Bronchial epithelial cell (primary cell): ENCODE results near the gene AHDC1. TPM values are rescaled to one million over a fixed set of nuclear protein-coding genes. Genes with fewer than 3 reads are reported as not detected.
A peak's percentile ranks its signal among the peaks of the same experiment; 100 is the strongest.

Source experiments
- DNase-seq: peaks from one replicate; pipeline ENCODE4 v3.0.0-alpha.2; 2010; ENCODE audit warnings: low read depth
- FAIRE-seq: peaks from 2 replicates; lab custom pipeline; 2011; peaks lifted over from hg19 to GRCh38; lab: Jason Lieb, UNC
- H3K27me3 ChIP-seq: 2 replicates; pipeline ENCODE4 v1.5.1; 2011; ENCODE audit warnings: low read length; ENCODE audit not compliant: control insufficient read depth, insufficient read depth
- H3K36me3 ChIP-seq: 2 replicates; pipeline ENCODE4 v1.5.1; 2011; ENCODE audit warnings: low read length; ENCODE audit not compliant: control insufficient read depth, insufficient read depth
- H3K4me3 ChIP-seq: 2 replicates; pipeline ENCODE4 v1.5.1; 2011; ENCODE audit warnings: mild to moderate bottlenecking, low read depth, low read length, control low read depth
- total RNA-seq: library from RNA; depleted of rRNA; stranded (reverse); fragments of >200 nt; gene quantifications from 2 replicates; pipeline ENCODE4 v1.2.1, GENCODE V29; 2014
- TF ChIP-seq, protein P1 (sequence below): IDR thresholded peaks from 2 replicates; pipeline ENCODE4 v1.5.1; 2011; ENCODE audit warnings: mild to moderate bottlenecking, moderate library complexity, low read length, control low read depth, inconsistent platforms; ENCODE audit not compliant: insufficient read depth, severe bottlenecking

AHDC1 gene
- total RNA-seq, 1 donor from 2014 or later, result 5.0 TPM

DNA sequence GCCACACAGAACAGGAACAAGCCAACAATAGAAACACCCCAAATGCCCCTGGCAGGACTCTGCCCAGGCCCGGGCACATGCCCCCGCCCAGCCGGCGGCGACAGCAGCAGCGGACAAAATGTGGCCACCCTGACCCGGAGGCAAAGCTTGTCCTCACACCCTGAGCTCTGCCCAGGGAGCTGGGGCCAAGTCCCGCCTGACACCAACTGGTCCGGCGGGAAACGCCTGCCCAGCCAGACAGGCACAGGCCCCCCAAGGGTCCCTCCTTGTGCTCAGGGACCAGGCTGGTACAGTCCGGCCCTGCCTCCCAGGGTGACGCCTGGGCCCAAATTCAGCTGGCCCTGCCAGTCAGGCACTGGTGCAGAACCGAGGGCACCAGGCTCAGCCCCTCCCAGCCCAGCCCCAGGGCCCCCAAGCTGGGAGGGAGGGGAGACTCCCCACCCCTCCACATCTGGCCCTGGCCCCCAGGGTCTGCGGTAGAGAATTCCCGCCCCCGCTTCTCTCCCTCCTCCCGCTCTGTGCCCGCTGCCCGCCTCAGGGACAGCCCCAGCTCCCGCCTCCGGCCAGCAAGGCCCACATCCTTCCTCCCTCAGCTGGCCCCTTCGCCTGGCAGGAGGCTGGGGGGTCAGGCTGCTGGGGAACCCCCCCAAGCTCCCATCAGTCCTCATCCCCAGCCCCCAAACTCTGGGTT is 2.0 kb downstream of the AHDC1 start:
- DNase-seq, result no peak
- TF ChIP-seq, protein P1, sequence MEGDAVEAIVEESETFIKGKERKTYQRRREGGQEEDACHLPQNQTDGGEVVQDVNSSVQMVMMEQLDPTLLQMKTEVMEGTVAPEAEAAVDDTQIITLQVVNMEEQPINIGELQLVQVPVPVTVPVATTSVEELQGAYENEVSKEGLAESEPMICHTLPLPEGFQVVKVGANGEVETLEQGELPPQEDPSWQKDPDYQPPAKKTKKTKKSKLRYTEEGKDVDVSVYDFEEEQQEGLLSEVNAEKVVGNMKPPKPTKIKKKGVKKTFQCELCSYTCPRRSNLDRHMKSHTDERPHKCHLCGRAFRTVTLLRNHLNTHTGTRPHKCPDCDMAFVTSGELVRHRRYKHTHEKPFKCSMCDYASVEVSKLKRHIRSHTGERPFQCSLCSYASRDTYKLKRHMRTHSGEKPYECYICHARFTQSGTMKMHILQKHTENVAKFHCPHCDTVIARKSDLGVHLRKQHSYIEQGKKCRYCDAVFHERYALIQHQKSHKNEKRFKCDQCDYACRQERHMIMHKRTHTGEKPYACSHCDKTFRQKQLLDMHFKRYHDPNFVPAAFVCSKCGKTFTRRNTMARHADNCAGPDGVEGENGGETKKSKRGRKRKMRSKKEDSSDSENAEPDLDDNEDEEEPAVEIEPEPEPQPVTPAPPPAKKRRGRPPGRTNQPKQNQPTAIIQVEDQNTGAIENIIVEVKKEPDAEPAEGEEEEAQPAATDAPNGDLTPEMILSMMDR, result no peak
- Histone ChIP-seq H3K36me3 (peaks cover 14% of the 10 kb centered on the region), H3K4me3 (peak overlapping the region; percentile 76), H3K27me3 (no peaks in the 10 kb centered on the region)
- FAIRE-seq, result no peak

DNA sequence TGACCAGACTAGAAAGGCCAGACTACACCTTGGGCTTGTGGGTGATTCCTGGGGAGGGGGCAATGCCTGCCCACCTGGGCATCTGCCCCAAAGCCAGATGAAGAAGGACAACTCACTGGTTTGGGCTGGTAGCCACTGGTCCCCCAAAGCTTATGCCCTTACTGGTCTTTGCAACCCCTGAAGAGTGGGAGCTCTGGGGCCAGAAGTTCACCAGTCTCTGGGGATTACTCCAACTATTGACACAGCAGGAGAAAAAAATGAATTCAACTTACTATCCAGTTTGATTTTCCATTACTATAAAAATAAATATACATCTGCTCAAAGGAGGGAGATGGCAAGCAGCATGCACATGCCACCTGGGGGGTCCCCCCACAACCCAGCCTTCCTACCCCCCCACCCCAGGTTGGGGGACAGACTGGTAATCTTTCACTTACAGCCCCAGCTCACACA is 2.6 kb downstream of the AHDC1 start:
- TF ChIP-seq, protein P1, result no peak
- Histone ChIP-seq H3K36me3 (peaks cover 14% of the 10 kb centered on the region), H3K27me3 (no peaks in the 10 kb centered on the region), H3K4me3 (peak overlapping the region; percentile 76)
- no peak for DNase-seq
- FAIRE-seq, result no peak

DNA sequence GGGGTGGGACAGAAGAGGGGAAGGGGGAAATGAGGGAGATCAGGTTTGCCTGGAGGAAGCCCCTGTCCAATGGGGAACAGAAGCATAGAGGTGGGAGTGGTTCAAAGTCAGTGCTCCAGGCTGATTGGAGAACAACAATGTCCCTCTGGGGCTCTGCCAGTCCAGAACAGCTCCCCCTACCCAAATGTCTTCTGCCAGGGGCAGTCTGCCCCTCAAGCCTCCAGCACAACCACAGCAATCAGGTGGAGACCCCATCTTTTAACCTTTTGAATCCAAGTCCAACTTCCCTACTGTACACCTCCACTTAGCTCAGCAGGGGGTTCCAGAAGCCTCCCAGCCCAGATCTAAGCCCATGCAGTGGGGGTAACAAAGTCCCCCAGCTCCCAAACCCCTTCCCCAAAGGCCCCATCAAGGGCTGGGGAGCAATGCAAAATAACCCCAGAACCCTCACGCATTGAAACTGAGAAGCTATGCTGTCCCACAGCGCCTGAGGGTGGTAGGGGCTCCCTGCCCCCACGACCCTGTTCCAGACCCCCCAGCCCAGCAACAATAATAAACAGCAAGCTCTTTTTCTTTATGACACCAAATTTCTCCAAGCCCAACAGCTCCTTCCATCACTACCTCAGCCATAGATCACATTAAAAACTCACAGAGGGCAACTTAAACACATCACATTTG is 3.3 kb downstream of the AHDC1 start:
- Histone ChIP-seq H3K27me3 (no peaks in the 10 kb centered on the region), H3K4me3 (no peak overlapping the region), H3K36me3 (peaks cover 14% of the 10 kb centered on the region)
- peak; percentile 25 for DNase-seq
- no peak for FAIRE-seq
- TF ChIP-seq, protein P1, result no peak

DNA sequence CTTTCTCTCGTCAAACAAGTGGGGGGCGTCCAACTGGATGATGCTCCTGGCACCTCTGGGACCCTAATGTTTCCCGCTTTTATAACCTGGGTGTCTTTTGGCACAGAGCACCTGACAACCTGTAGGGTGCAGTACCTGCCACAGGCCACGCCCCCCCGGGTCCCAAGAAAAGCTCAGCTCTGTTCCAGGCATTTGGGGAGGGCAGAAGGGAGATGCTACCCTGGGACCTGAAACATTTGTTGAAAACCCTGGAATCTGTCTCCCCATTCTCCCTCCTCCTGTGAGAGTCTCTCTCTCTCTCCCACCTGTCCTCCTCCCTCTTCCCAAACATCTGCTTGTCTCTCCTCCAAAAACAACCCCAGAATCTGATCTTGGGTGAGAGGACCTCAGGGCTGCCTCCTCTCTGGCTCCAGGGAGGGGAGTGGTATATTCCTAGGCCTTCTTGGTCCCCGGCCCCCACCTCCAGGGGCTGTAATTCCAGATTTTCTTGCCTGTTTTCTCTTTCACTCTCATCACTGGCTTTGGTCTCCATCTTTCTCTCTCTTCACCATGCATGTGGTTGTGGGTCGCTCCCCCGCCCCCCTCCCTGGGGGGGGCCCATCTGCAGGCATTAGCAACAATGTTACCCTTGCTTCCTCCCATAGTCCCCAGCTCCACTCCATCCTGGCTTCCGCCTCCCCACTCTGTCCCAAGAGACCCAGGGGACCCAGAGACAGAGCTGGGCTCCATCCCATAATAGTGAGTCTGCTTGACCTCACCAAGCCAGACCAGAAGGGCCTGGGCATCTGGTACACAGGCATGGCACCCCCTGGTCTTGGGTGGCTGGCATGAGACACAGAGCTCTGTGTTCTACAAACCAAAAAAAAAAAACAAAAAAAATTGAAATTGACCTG is 4.1 kb downstream of the AHDC1 start:
- TF ChIP-seq, protein P1, result peak; percentile 34
- Histone ChIP-seq H3K36me3 (peaks cover 14% of the 10 kb centered on the region), H3K4me3 (no peak overlapping the region), H3K27me3 (no peaks in the 10 kb centered on the region)
- DNase-seq, result no peak
- no peak for FAIRE-seq

DNA sequence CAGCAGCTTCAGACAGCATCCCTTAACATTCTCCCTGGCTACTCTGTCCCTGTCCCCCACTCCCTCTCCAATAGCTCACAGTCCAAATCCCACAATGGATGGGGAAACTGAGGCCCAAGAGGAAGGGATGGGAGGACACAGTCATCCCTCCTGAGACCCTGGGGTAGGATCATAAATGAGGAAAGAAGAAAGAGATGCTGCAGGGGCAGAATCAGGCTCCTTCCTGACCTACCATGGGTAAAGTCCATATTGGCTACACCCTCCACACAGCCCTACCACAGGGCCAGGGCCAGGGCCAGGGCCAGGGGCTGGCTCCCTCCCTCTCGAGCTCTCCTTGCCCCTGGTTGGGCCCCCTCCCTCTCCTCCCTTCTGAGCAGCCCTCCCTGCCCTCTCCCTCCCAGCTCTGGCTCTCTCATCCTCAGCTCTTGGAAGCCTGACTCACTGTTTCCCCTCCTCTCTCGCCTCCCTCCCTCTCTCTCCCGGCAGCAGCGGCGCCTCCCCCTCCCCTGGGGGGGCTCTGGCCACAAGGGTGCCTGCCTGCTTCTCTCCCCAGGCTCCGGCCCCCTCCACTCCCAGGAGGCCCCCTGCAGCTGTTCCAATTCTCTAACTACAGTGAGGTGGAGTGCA is 4.9 kb downstream of the AHDC1 start:
- TF ChIP-seq, protein P1, result no peak
- peaks cover 16% of the 10 kb centered on the region for H3K36me3 ChIP-seq
- H3K4me3 ChIP-seq, result no peak overlapping the region
- DNase-seq (no peak), FAIRE-seq (peak; percentile 40)
- no peaks in the 10 kb centered on the region for H3K27me3 ChIP-seq
